Tibial nerve (tissue), 4 donors: ENCODE measurements around the gene IARS1. TPM values are rescaled to one million over a fixed set of nuclear protein-coding genes. Genes with fewer than 3 reads are reported as not detected.

ENCODE experiments used
- DNase-seq, 2 donors: peaks; one replicate each; pipeline ENCODE4 v3.0.0-alpha.2; 2019; ENCODE audit warnings: low spot score in 2 of 2
- H3K27ac ChIP-seq, 4 donors: fragments of 200-600 bp; sonication (generic) in 3 of 4; one replicate each; pipeline ENCODE4 v1.5.1; 2017 to 2019; ENCODE audit warnings: mild to moderate bottlenecking in 1 of 4
- H3K27me3 ChIP-seq, 2 donors: fragments of 200-600 bp; sonication (generic) in 1 of 2; one replicate each; pipeline versions ENCODE4 v1.5.1 to v1.6.0; 2017 to 2019
- H3K36me3 ChIP-seq, 3 donors: fragments of 200-600 bp; sonication (generic); one replicate each; pipeline ENCODE4 v1.5.1; 2018 to 2019
- H3K4me1 ChIP-seq, 4 donors: fragments of 200-600 bp; sonication (generic) in 3 of 4; one replicate each; pipeline ENCODE4 v1.5.1; 2017 to 2019
- H3K4me3 ChIP-seq, 4 donors: fragments of 200-600 bp; sonication (generic) in 3 of 4; one replicate each; pipeline ENCODE4 v1.5.1; 2017 to 2019; ENCODE audit warnings: mild to moderate bottlenecking in 1 of 4, moderate library complexity in 1 of 4
- H3K9me3 ChIP-seq, 4 donors: fragments of 200-600 bp; sonication (generic) in 3 of 4; one replicate each; pipeline ENCODE4 v1.5.1; 2017 to 2019
- EP300 ChIP-seq, 2 donors: sonication (generic); formaldehyde crosslinking; IDR thresholded peaks; one replicate each; pipeline ENCODE4 v1.6.1; 2017; ENCODE audit warnings: antibody characterized with exemption in 2 of 2, mild to moderate bottlenecking in 1 of 2
- POLR2A ChIP-seq, 2 donors: fragments of 450-650 bp; IDR thresholded peaks; one replicate each; pipeline ENCODE4 v1.6.1; 2017; ENCODE audit warnings: antibody characterized with exemption in 2 of 2, mild to moderate bottlenecking in 2 of 2, moderate library complexity in 2 of 2
- WGBS, 2 donors: methylation state at CpG; one replicate each; pipeline ENCODE4 v1.1.5; 2018; 5-methylcytosine and 5-hydroxymethylcytosine counted together
- total RNA-seq, 4 donors: library from RNA; depleted of rRNA; stranded (reverse); fragments of >200 nt; gene quantifications; one replicate each; pipeline ENCODE4 v1.1.0, GENCODE V29; 2016
- TF ChIP-seq, protein P1 (sequence below), 5 experiments: fragments of 200-600 bp in 3 of 5; fragments of 450-650 bp in 2 of 5; sonication (generic) in 3 of 5; IDR thresholded peaks; one replicate each; pipeline ENCODE4 v1.5.1; 2016 to 2019; ENCODE audit warnings: antibody characterized with exemption in 5 of 5, mild to moderate bottlenecking in 3 of 5, moderate library complexity in 2 of 5

The IARS1 gene
- total RNA-seq, 4 donors from 2014 or later = 52.2 to 102 (median 78.1) TPM

- Histone ChIP-seq H3K36me3 (peaks cover 0 to 8% (median 0%) of the 10 kb centered on the region in 3 donors), H3K4me3 (no peak overlapping the region), H3K27me3 (no peaks in the 10 kb centered on the region), H3K4me1 (peaks cover 0 to 3% (median 0%) of the 10 kb centered on the region in 4 donors), H3K9me3 (no peaks in the 10 kb centered on the region), H3K27ac (no peak overlapping the region)
- 67 to 72% methylated on average over 3 of the region's 3 CpGs for WGBS, 2 donors
- TF ChIP-seq POLR2A (IDR thresholded peaks at IDR 0.05) (no peak), EP300 (IDR thresholded peaks at IDR 0.05) (no peak)
- TF ChIP-seq, protein P1, sequence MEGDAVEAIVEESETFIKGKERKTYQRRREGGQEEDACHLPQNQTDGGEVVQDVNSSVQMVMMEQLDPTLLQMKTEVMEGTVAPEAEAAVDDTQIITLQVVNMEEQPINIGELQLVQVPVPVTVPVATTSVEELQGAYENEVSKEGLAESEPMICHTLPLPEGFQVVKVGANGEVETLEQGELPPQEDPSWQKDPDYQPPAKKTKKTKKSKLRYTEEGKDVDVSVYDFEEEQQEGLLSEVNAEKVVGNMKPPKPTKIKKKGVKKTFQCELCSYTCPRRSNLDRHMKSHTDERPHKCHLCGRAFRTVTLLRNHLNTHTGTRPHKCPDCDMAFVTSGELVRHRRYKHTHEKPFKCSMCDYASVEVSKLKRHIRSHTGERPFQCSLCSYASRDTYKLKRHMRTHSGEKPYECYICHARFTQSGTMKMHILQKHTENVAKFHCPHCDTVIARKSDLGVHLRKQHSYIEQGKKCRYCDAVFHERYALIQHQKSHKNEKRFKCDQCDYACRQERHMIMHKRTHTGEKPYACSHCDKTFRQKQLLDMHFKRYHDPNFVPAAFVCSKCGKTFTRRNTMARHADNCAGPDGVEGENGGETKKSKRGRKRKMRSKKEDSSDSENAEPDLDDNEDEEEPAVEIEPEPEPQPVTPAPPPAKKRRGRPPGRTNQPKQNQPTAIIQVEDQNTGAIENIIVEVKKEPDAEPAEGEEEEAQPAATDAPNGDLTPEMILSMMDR (IDR thresholded peaks at IDR 0.05) = no peak
- no peak for DNase-seq
Measured at GRCh38 chr9:92332577-92333281, 39.2 kb upstream of the IARS1 start.

DNA sequence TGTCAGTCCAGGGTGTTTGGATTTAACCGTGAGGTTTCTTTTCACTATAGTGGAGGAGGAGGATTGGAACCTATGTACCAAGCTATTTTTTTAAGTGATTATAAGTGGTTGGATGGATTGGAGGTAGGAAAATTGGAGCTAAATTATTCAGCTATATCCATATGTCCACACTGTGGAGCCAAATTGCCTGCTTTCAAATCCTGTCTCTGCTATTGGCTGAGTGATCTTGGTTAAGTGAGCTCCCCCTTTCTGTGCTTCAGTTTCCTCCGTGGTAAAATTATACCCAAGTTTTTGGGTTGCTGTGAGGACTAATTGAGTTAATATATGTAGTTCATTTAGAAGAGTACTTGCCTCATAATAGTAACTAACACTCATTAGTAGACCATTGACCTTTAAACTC, 34.7 kb upstream of the IARS1 start:
- no peaks in the 10 kb centered on the region for H3K36me3 ChIP-seq
- H3K4me3 ChIP-seq = no peak overlapping the region
- H3K4me1 ChIP-seq = peaks cover 0 to 33% (median 17%) of the 10 kb centered on the region in 4 donors
- TF ChIP-seq, protein P1 (IDR thresholded peaks at IDR 0.05) = no peak
- TF ChIP-seq EP300 (IDR thresholded peaks at IDR 0.05) = no peak
- no peak for TF ChIP-seq POLR2A (IDR thresholded peaks at IDR 0.05)
- DNase-seq = no peak
- 34 to 37% methylated on average over 2 of the region's 2 CpGs for WGBS, 2 donors
- H3K9me3 ChIP-seq = no peaks in the 10 kb centered on the region
- H3K27ac ChIP-seq = no peak overlapping the region
- no peaks in the 10 kb centered on the region for H3K27me3 ChIP-seq

GRCh38 chr9:92327283-92327850, 33.9 kb upstream of the IARS1 start:
- peaks cover 0 to 33% (median 17%) of the 10 kb centered on the region in 4 donors for H3K4me1 ChIP-seq
- DNase-seq = no peak
- peaks cover 0 to 8% (median 0%) of the 10 kb centered on the region in 3 donors for H3K36me3 ChIP-seq
- H3K4me3 ChIP-seq = no peak overlapping the region
- TF ChIP-seq EP300 (IDR thresholded peaks at IDR 0.05) (no peak), POLR2A (IDR thresholded peaks at IDR 0.05) (no peak)
- TF ChIP-seq, protein P1 (IDR thresholded peaks at IDR 0.05) = no peak
- WGBS, 2 donors = 66 to 77% methylated on average over 2 of the region's 2 CpGs
- H3K27ac ChIP-seq = no peak overlapping the region
- no peaks in the 10 kb centered on the region for H3K9me3 ChIP-seq
- no peaks in the 10 kb centered on the region for H3K27me3 ChIP-seq

GRCh38 chr9:92325991-92326500, 32.5 kb upstream of the IARS1 start:
- DNase-seq = no peak
- no peak for TF ChIP-seq POLR2A (IDR thresholded peaks at IDR 0.05)
- TF ChIP-seq EP300 (IDR thresholded peaks at IDR 0.05) = no peak
- TF ChIP-seq, protein P1 (IDR thresholded peaks at IDR 0.05) = no peak
- no peaks in the 10 kb centered on the region for H3K27me3 ChIP-seq
- peaks cover 0 to 33% (median 17%) of the 10 kb centered on the region in 4 donors for H3K4me1 ChIP-seq
- peaks cover 0 to 19% (median 0%) of the 10 kb centered on the region in 3 donors for H3K36me3 ChIP-seq
- 1 to 2% methylated on average over 24 to 29 of the region's 30 CpGs for WGBS, 2 donors
- H3K27ac ChIP-seq = peak overlapping the region; percentile 90 to 97 (median 94)
- peak overlapping the region; percentile 47 to 89 (median 70) for H3K4me3 ChIP-seq
- no peaks in the 10 kb centered on the region for H3K9me3 ChIP-seq
